Measurements from ENCODE around the gene SMC3. TPM values are rescaled to one million over a fixed set of nuclear protein-coding genes. Genes with fewer than 3 reads are reported as not detected.
A peak's percentile ranks its signal among the peaks of the same experiment; 100 is the strongest.

SMC3 gene
- total and polyA plus RNA-seq, 2 donors = 24.6 to 63.7 TPM

- H3K9me3 ChIP-seq (ENCODE audit: control insufficient read depth in 2 of 2, insufficient read depth in 1 of 2, low read length in 1 of 2) = no peaks in the 10 kb centered on the region
- peaks cover 59 to 92% of the 10 kb centered on the region in 2 donors for H3K27me3 ChIP-seq (ENCODE audit: control insufficient read depth in 2 of 2, insufficient read depth in 1 of 2, low read length in 1 of 2)
- H3K4me3 ChIP-seq (ENCODE audit: low read length in 2 of 2) = no peak overlapping the region
- H3K4me1 ChIP-seq (ENCODE audit: control insufficient read depth in 2 of 2, insufficient read depth in 2 of 2, low read length in 2 of 2) = peaks cover 2 to 13% of the 10 kb centered on the region in 2 donors
- WGBS = 31% methylated on average over 14 of the region's 14 CpGs
- H3K36me3 ChIP-seq (ENCODE audit: control insufficient read depth in 2 of 2, insufficient read depth in 2 of 2, low read length in 1 of 2) = no peaks in the 10 kb centered on the region
- H3K27ac ChIP-seq (ENCODE audit: low read depth in 1 of 2, low read length in 1 of 2) = no peak overlapping the region
- peak in 1 of 9 donors; percentile 19 for DNase-seq (ENCODE audit: low read depth in 6 of 9, low spot score in 9 of 9)
These were observed 74.9 kb downstream of the SMC3 start for GRCh38 chr10:110642204-110643034.

GRCh38 chr10:110643035-110643652, 75.6 kb downstream of the SMC3 start:
- Histone ChIP-seq H3K4me1 (ENCODE audit: control insufficient read depth in 2 of 2, insufficient read depth in 2 of 2, low read length in 2 of 2) (peaks cover 2 to 13% of the 10 kb centered on the region in 2 donors), H3K27me3 (ENCODE audit: control insufficient read depth in 2 of 2, insufficient read depth in 1 of 2, low read length in 1 of 2) (peaks cover 59 to 88% of the 10 kb centered on the region in 2 donors), H3K27ac (ENCODE audit: low read depth in 1 of 2, low read length in 1 of 2) (no peak overlapping the region), H3K4me3 (ENCODE audit: low read length in 2 of 2) (peak overlapping the region; percentile 22 to 42), H3K36me3 (ENCODE audit: control insufficient read depth in 2 of 2, insufficient read depth in 2 of 2, low read length in 1 of 2) (no peaks in the 10 kb centered on the region), H3K9me3 (ENCODE audit: control insufficient read depth in 2 of 2, insufficient read depth in 1 of 2, low read length in 1 of 2) (no peaks in the 10 kb centered on the region)
- 5% methylated on average over 40 of the region's 40 CpGs for whole genome bisulfite sequencing
- DNase-seq (ENCODE audit: low read depth in 6 of 9, low spot score in 9 of 9) = peak in 1 of 9 donors; percentile 26

GRCh38 chr10:110643653-110644597, 76.4 kb downstream of the SMC3 start, which contains the start of gene RBM20:
TSS of gene RBM20 (plus strand) at chr10:110644336. CDS start at chr10:110644455, 119 bp downstream.
- 1% methylated on average over 106 of the region's 106 CpGs for WGBS
- H3K4me1 ChIP-seq (ENCODE audit: control insufficient read depth in 2 of 2, insufficient read depth in 2 of 2, low read length in 2 of 2) = peaks cover 2 to 13% of the 10 kb centered on the region in 2 donors
- DNase-seq (ENCODE audit: low read depth in 6 of 9, low spot score in 9 of 9) = peak in 1 of 9 donors; percentile 41
- peaks cover 57 to 87% of the 10 kb centered on the region in 2 donors for H3K27me3 ChIP-seq (ENCODE audit: control insufficient read depth in 2 of 2, insufficient read depth in 1 of 2, low read length in 1 of 2)
- H3K9me3 ChIP-seq (ENCODE audit: control insufficient read depth in 2 of 2, insufficient read depth in 1 of 2, low read length in 1 of 2) = no peaks in the 10 kb centered on the region
- no peaks in the 10 kb centered on the region for H3K36me3 ChIP-seq (ENCODE audit: control insufficient read depth in 2 of 2, insufficient read depth in 2 of 2, low read length in 1 of 2)
- no peak within 1 kb of the TSS for H3K27ac ChIP-seq (ENCODE audit: low read depth in 1 of 2, low read length in 1 of 2)
- H3K4me3 ChIP-seq (ENCODE audit: low read length in 2 of 2) = peak within 1 kb of the TSS; percentile 22 to 42

- H3K4me1 ChIP-seq (ENCODE audit: control insufficient read depth in 2 of 2, insufficient read depth in 2 of 2, low read length in 2 of 2) = peaks cover 2 to 13% of the 10 kb centered on the region in 2 donors
- no peaks in the 10 kb centered on the region for H3K36me3 ChIP-seq (ENCODE audit: control insufficient read depth in 2 of 2, insufficient read depth in 2 of 2, low read length in 1 of 2)
- H3K27me3 ChIP-seq (ENCODE audit: control insufficient read depth in 2 of 2, insufficient read depth in 1 of 2, low read length in 1 of 2) = peaks cover 57 to 83% of the 10 kb centered on the region in 2 donors
- no peaks in the 10 kb centered on the region for H3K9me3 ChIP-seq (ENCODE audit: control insufficient read depth in 2 of 2, insufficient read depth in 1 of 2, low read length in 1 of 2)
- peak overlapping the region in 1 of 2 donors; percentile 42 for H3K4me3 ChIP-seq (ENCODE audit: low read length in 2 of 2)
- H3K27ac ChIP-seq (ENCODE audit: low read depth in 1 of 2, low read length in 1 of 2) = no peak overlapping the region
- DNase-seq (ENCODE audit: low read depth in 6 of 9, low spot score in 9 of 9) = peak in 1 of 9 donors; percentile 4
- WGBS = 29% methylated on average over 31 of the region's 31 CpGs
These were observed 77.3 kb downstream of the SMC3 start for GRCh38 chr10:110644598-110645462.

GRCh38 chr10:110646417-110647135, 79.1 kb downstream of the SMC3 start:
- Histone ChIP-seq H3K27me3 (ENCODE audit: control insufficient read depth in 2 of 2, insufficient read depth in 1 of 2, low read length in 1 of 2) (peaks cover 47 to 70% of the 10 kb centered on the region in 2 donors), H3K4me3 (ENCODE audit: low read length in 2 of 2) (no peak overlapping the region), H3K36me3 (ENCODE audit: control insufficient read depth in 2 of 2, insufficient read depth in 2 of 2, low read length in 1 of 2) (no peaks in the 10 kb centered on the region), H3K27ac (ENCODE audit: low read depth in 1 of 2, low read length in 1 of 2) (no peak overlapping the region), H3K9me3 (ENCODE audit: control insufficient read depth in 2 of 2, insufficient read depth in 1 of 2, low read length in 1 of 2) (no peaks in the 10 kb centered on the region), H3K4me1 (ENCODE audit: control insufficient read depth in 2 of 2, insufficient read depth in 2 of 2, low read length in 2 of 2) (peaks cover 2 to 14% of the 10 kb centered on the region in 2 donors)
- 85% methylated on average over 13 of the region's 13 CpGs for WGBS
- no peak for DNase-seq (ENCODE audit: low read depth in 6 of 9, low spot score in 9 of 9)

GRCh38 chr10:110647136-110647430, 79.6 kb downstream of the SMC3 start:
- no peak overlapping the region for H3K27ac ChIP-seq (ENCODE audit: low read depth in 1 of 2, low read length in 1 of 2)
- H3K4me3 ChIP-seq (ENCODE audit: low read length in 2 of 2) = no peak overlapping the region
- DNase-seq (ENCODE audit: low read depth in 6 of 9, low spot score in 9 of 9) = no peak
- peaks cover 44 to 65% of the 10 kb centered on the region in 2 donors for H3K27me3 ChIP-seq (ENCODE audit: control insufficient read depth in 2 of 2, insufficient read depth in 1 of 2, low read length in 1 of 2)
- H3K9me3 ChIP-seq (ENCODE audit: control insufficient read depth in 2 of 2, insufficient read depth in 1 of 2, low read length in 1 of 2) = no peaks in the 10 kb centered on the region
- 90% methylated on average over 3 of the region's 3 CpGs for WGBS
- H3K36me3 ChIP-seq (ENCODE audit: control insufficient read depth in 2 of 2, insufficient read depth in 2 of 2, low read length in 1 of 2) = no peaks in the 10 kb centered on the region
- peaks cover 2 to 16% of the 10 kb centered on the region in 2 donors for H3K4me1 ChIP-seq (ENCODE audit: control insufficient read depth in 2 of 2, insufficient read depth in 2 of 2, low read length in 2 of 2)

GRCh38 chr10:110648692-110649346, 81.3 kb downstream of the SMC3 start:
- peaks cover 27 to 48% of the 10 kb centered on the region in 2 donors for H3K27me3 ChIP-seq (ENCODE audit: control insufficient read depth in 2 of 2, insufficient read depth in 1 of 2, low read length in 1 of 2)

More at GRCh38 chr10:110648692-110649346, 81.3 kb downstream of the SMC3 start:
- DNase-seq (ENCODE audit: low read depth in 6 of 9, low spot score in 9 of 9) = no peak
- Histone ChIP-seq H3K36me3 (ENCODE audit: control insufficient read depth in 2 of 2, insufficient read depth in 2 of 2, low read length in 1 of 2) (no peaks in the 10 kb centered on the region), H3K4me1 (ENCODE audit: control insufficient read depth in 2 of 2, insufficient read depth in 2 of 2, low read length in 2 of 2) (peaks cover 0 to 6% of the 10 kb centered on the region in 2 donors), H3K4me3 (ENCODE audit: low read length in 2 of 2) (no peak overlapping the region), H3K27ac (ENCODE audit: low read depth in 1 of 2, low read length in 1 of 2) (no peak overlapping the region), H3K9me3 (ENCODE audit: control insufficient read depth in 2 of 2, insufficient read depth in 1 of 2, low read length in 1 of 2) (no peaks in the 10 kb centered on the region)
- WGBS = 98% methylated on average over 3 of the region's 3 CpGs

All from thymus (tissue), 11 donors.